Right atrium auricular region (tissue), 2 donors: ENCODE data around the gene SETBP1. TPM values are rescaled to one million over a fixed set of nuclear protein-coding genes. Genes with fewer than 3 reads are reported as not detected.

ENCODE experiments used
- DNase-seq: peaks from one replicate; pipeline ENCODE4 v3.0.0-alpha.2; 2019; ENCODE audit warnings: low spot score
- H3K27ac ChIP-seq, 2 donors: fragments of 200-600 bp; sonication (generic); 1 replicate in 1 of 2; 2 replicates in 1 of 2; pipeline ENCODE4 v1.5.1; 2016 to 2019
- H3K27me3 ChIP-seq, 2 donors: fragments of 200-600 bp; sonication (generic); one replicate each; pipeline versions ENCODE4 v1.5.1 to v1.6.0; 2017 to 2019
- H3K36me3 ChIP-seq: fragments of 200-600 bp; sonication (generic); one replicate; pipeline ENCODE4 v1.5.1; 2016
- H3K4me1 ChIP-seq, 2 donors: fragments of 200-600 bp; sonication (generic); one replicate each; pipeline versions ENCODE4 v1.5.1 to v1.6.0; 2017 to 2019
- H3K4me3 ChIP-seq, 2 donors: fragments of 200-600 bp; sonication (generic); 1 replicate in 1 of 2; 2 replicates in 1 of 2; pipeline ENCODE4 v1.5.1; 2017 to 2019; ENCODE audit warnings: mild to moderate bottlenecking in 1 of 2, moderate library complexity in 1 of 2
- H3K9me3 ChIP-seq, 2 donors: fragments of 200-600 bp; sonication (generic); one replicate each; pipeline ENCODE4 v1.5.1; 2019
- total RNA-seq, 2 donors: library from RNA; depleted of rRNA; stranded (reverse); fragments of >200 nt; gene quantifications; one replicate each; pipeline ENCODE4 v1.1.0, GENCODE V29; 2016
- TF ChIP-seq, protein P1 (sequence below), 2 donors: fragments of 200-600 bp; sonication (generic); IDR thresholded peaks; one replicate each; pipeline ENCODE4 v1.5.1; 2019; ENCODE audit warnings: antibody characterized with exemption in 2 of 2

The SETBP1 gene
- total RNA-seq, 2 donors from 2014 or later = 7.8 to 13.4 TPM

DNA sequence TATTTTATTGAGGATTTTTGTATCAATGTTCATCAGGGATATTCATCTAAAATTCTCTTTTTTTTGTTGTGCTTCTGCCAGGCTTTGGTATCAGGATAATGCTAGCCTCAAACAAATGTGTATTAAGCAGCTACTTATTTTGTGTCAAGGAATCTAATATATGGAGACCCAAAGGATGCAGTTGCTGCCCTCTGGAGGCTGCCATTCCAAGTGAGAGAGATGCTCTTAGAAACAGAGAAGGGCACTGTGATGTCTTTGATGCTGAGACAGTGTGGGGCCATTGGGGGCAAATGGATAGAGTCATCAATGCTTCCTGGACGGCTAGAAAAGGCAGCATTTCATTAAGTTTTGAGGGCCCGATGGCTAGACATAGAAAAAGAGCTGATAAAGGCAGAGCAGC is 292.6 kb downstream of the SETBP1 start:
- no peaks in the 10 kb centered on the region for H3K27me3 ChIP-seq
- H3K9me3 ChIP-seq = no peaks in the 10 kb centered on the region
- no peak overlapping the region for H3K4me3 ChIP-seq
- no peaks in the 10 kb centered on the region for H3K36me3 ChIP-seq
- no peak overlapping the region for H3K27ac ChIP-seq
- H3K4me1 ChIP-seq = peaks cover 0 to 6% of the 10 kb centered on the region in 2 donors
- TF ChIP-seq, protein P1, sequence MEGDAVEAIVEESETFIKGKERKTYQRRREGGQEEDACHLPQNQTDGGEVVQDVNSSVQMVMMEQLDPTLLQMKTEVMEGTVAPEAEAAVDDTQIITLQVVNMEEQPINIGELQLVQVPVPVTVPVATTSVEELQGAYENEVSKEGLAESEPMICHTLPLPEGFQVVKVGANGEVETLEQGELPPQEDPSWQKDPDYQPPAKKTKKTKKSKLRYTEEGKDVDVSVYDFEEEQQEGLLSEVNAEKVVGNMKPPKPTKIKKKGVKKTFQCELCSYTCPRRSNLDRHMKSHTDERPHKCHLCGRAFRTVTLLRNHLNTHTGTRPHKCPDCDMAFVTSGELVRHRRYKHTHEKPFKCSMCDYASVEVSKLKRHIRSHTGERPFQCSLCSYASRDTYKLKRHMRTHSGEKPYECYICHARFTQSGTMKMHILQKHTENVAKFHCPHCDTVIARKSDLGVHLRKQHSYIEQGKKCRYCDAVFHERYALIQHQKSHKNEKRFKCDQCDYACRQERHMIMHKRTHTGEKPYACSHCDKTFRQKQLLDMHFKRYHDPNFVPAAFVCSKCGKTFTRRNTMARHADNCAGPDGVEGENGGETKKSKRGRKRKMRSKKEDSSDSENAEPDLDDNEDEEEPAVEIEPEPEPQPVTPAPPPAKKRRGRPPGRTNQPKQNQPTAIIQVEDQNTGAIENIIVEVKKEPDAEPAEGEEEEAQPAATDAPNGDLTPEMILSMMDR (IDR thresholded peaks at IDR 0.05) = no peak
- no peak for DNase-seq

DNA sequence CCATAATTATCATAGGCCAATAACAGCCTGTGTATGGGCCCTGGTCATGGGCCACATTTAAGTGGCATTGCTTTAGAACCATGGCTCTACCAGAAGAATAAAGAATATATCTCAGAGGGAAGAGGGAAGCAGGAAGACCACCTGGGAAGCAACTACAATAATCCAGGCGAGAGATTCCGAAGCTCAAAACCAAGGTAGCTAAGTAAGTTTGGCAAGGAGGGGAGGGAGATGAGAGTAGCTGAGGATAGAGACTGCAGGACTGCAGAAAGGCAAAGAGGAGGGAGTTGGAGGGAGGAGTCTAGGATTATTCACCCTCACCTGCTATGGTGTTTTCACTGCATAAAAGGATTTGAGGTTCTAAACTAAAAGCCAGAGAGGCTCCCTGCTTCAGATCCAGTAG is 293.5 kb downstream of the SETBP1 start:
- no peaks in the 10 kb centered on the region for H3K36me3 ChIP-seq
- no peak overlapping the region for H3K27ac ChIP-seq
- DNase-seq = no peak
- H3K27me3 ChIP-seq = no peaks in the 10 kb centered on the region
- H3K4me3 ChIP-seq = no peak overlapping the region
- TF ChIP-seq, protein P1 (IDR thresholded peaks at IDR 0.05) = no peak
- peaks cover 0 to 3% of the 10 kb centered on the region in 2 donors for H3K4me1 ChIP-seq
- no peaks in the 10 kb centered on the region for H3K9me3 ChIP-seq

DNA sequence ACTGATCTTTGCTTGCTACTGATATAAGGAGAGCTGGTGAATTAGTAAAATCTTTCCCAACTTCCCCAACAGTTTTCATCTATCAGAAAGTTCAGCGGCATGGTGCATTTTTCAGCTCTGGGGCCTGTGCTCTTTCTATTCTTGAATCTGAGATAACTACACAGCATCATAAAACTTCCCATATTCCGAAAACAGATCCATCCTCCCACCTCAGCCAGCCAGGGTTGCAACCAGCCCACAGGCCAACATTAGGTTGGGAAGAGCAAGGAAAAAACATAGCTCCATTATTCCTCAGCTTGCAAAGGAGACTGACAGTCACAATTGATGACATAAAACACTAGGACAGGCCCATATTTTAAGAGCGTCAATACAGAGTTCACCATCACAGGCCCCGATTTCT is 297.2 kb downstream of the SETBP1 start:
- TF ChIP-seq, protein P1 (IDR thresholded peaks at IDR 0.05) = no peak
- Histone ChIP-seq H3K27ac (no peak overlapping the region), H3K9me3 (no peaks in the 10 kb centered on the region), H3K36me3 (no peaks in the 10 kb centered on the region), H3K27me3 (no peaks in the 10 kb centered on the region), H3K4me1 (no peaks in the 10 kb centered on the region), H3K4me3 (no peak overlapping the region)
- DNase-seq = no peak

DNA sequence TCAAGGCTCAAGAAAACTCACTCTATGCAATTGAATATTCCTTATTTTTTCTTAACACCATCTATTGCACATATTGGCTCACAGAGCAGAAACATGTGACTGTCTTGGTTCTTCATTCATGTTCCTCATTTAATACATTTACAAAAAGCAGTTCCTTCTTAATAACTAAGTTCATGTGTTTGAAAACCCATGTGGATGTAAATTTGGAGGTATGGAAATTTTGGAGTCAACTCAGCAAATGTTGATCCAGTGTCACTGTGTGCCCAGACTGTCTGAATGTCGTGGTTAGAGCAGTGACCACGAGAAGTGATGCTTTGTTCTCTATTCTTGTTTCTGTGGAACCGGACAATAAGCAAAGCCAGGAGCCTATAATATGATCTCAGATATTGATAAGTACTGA is 299.1 kb downstream of the SETBP1 start:
- no peaks in the 10 kb centered on the region for H3K36me3 ChIP-seq
- no peaks in the 10 kb centered on the region for H3K4me1 ChIP-seq
- no peak overlapping the region for H3K4me3 ChIP-seq
- no peaks in the 10 kb centered on the region for H3K27me3 ChIP-seq
- no peak for DNase-seq
- no peak overlapping the region for H3K27ac ChIP-seq
- H3K9me3 ChIP-seq = no peaks in the 10 kb centered on the region
- TF ChIP-seq, protein P1 (IDR thresholded peaks at IDR 0.05) = no peak

DNA sequence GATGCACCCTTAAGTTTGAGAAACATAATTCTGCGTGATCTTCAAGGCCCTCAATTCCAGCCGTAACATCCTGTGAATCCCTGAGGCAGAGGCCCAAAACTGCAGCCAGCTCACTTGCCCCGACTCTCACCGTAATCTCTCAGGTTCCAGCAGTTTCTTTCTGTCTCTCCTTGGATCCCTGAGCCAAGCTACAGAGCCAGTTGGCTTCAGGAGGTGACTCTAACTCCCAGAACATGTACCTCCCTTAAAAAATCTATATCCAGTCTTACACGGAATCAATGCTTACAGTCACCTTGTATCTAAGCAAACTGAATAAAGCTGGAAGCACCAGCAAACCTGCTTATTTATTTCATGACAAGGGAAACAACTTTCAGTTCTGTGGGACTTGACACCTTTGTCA is 300.4 kb downstream of the SETBP1 start:
- Histone ChIP-seq H3K4me1 (no peaks in the 10 kb centered on the region), H3K9me3 (no peaks in the 10 kb centered on the region), H3K36me3 (no peaks in the 10 kb centered on the region), H3K4me3 (no peak overlapping the region), H3K27ac (no peak overlapping the region), H3K27me3 (no peaks in the 10 kb centered on the region)
- no peak for DNase-seq
- TF ChIP-seq, protein P1 (IDR thresholded peaks at IDR 0.05) = no peak

DNA sequence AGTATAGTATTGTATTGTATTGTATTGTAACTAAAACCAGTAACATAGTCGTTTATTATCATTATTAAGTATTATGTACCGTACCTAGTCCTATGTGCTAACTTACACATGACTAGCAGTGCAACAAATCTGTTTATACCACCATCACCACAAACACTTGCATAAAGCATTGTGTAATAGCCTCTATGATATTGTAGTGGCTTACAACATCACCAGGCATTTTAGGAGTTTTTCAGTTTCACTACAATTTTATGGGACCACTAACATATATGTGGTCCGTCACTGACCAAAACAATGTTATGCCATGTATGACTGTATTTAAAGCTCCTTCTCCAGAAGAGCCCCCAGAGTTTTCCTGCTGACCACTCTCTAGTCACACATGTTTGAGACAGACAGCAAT is 306.2 kb downstream of the SETBP1 start:
- Histone ChIP-seq H3K36me3 (no peaks in the 10 kb centered on the region), H3K27ac (no peak overlapping the region), H3K4me1 (no peaks in the 10 kb centered on the region), H3K9me3 (peaks cover 0 to 10% of the 10 kb centered on the region in 2 donors), H3K4me3 (no peak overlapping the region), H3K27me3 (no peaks in the 10 kb centered on the region)
- TF ChIP-seq, protein P1 (IDR thresholded peaks at IDR 0.05) = no peak
- DNase-seq = no peak
